Testis (tissue), 3 donors: ENCODE data around the gene ZMYM5. TPM values are rescaled to one million over a fixed set of nuclear protein-coding genes. Genes with fewer than 3 reads are reported as not detected.

Source experiments
- polyA plus RNA-seq: library from polyadenylated mRNA; stranded (reverse); fragments of 350-450 nt; fragmentation: Illumina TruSeq; extraction: RNeasy Lipid Tissue Mini Kit (QIAGEN cat#74804); gene quantifications from one replicate; pipeline ENCODE4 v1.2.3, GENCODE V29; 2014; ENCODE audit warnings: low read depth, low replicate concordance; ENCODE audit not compliant: insufficient read depth
- total RNA-seq, 2 donors: library from RNA; depleted of rRNA; stranded (reverse); fragments of >200 nt; gene quantifications; one replicate each; pipeline ENCODE4 v1.2.3, GENCODE V29; 2016

Gene ZMYM5
- total and polyA plus RNA-seq, 3 donors from 2014 or later = 29.4 to 37.1 (median 29.5) TPM

Other genes with a start within 250 kb of the ZMYM5 start
- gene MPHOSPH8, start 230.0 kb downstream of the ZMYM5 start, total RNA-seq = 10 to 100 TPM; 31.0 to 39.2 TPM
- gene MPHOSPH8, start 230.0 kb downstream of the ZMYM5 start, polyA plus RNA-seq = 12.3 TPM
- 100 to 1,000 TPM; 129 to 145 TPM for gene PSPC1, start 80.7 kb downstream of the ZMYM5 start, total RNA-seq
- 92.0 TPM for gene PSPC1, start 80.7 kb downstream of the ZMYM5 start, polyA plus RNA-seq
- gene ZMYM2, start 95.1 kb upstream of the ZMYM5 start, total RNA-seq = 100 to 1,000 TPM; 162 to 177 TPM
- gene ZMYM2, start 95.1 kb upstream of the ZMYM5 start, polyA plus RNA-seq = 110 TPM